ENCODE data around the gene DNAJC3. TPM values are rescaled to one million over a fixed set of nuclear protein-coding genes. Genes with fewer than 3 reads are reported as not detected.

Gene DNAJC3
- polyA plus RNA-seq, 1 donor = 43.6 TPM

DNA sequence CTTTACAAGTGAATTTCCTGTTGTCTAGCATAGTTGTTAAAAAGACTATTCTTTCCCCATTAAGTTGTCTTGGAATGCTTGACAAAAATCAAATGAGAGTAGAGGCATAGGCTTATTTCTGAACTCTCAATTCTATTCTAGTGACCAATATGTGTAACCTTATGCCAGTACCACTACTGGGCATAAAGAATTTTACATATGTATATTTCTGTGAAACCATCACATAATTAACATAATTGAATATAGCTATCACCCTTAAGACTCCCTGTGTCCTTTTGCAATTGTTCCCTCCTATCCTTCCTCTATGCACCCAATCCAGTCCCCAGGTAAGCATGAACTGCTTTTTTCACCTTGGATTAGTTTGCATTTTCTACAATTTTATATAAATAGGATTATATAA is 165.0 kb downstream of the DNAJC3 start:
- DNase-seq = no peak

DNA sequence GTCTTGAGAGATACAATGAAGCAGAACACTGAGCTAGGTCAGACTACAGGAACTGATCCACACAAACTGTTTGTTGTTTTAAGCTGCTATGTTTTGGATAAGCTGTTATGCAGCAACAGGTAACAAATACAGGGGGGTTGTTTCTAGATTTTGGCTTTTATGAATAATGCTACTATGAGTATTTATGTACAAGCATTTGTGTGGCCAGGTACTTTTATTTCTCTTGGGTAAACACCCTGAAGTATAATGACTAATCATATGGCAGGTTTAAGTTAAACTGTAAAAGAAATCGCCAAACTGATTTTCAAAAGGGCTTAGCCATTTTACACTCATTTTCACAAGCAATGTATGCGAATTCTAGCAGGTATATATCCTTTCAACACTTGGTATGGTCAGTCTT is 166.0 kb downstream of the DNAJC3 start:
- DNase-seq = no peak

Other genes starting within 250 kb of the DNAJC3 start
- 89.3 TPM for gene CLDN10, start 124.4 kb upstream of the DNAJC3 start, polyA plus RNA-seq (ENCODE audit: insufficient read length)
- gene DZIP1, start 32.4 kb upstream of the DNAJC3 start, polyA plus RNA-seq (ENCODE audit: insufficient read length) = 91.6 TPM

Data from left kidney (tissue), 2 donors.